GM15510 (cell line): ENCODE results near the gene CD300H.

Experiments
- POLR2A ChIP-seq: IDR thresholded peaks from 3 replicates; pipeline ENCODE4 v1.6.1; 2011; ENCODE audit warnings: borderline replicate concordance; ENCODE audit not compliant: insufficient read length; ENCODE audit errors: extremely low read depth

Gene CD300H

GRCh38 chr17:74597069-74597790 lies 29.9 kb upstream of the CD300H start:
- no peak for TF ChIP-seq POLR2A

DNA sequence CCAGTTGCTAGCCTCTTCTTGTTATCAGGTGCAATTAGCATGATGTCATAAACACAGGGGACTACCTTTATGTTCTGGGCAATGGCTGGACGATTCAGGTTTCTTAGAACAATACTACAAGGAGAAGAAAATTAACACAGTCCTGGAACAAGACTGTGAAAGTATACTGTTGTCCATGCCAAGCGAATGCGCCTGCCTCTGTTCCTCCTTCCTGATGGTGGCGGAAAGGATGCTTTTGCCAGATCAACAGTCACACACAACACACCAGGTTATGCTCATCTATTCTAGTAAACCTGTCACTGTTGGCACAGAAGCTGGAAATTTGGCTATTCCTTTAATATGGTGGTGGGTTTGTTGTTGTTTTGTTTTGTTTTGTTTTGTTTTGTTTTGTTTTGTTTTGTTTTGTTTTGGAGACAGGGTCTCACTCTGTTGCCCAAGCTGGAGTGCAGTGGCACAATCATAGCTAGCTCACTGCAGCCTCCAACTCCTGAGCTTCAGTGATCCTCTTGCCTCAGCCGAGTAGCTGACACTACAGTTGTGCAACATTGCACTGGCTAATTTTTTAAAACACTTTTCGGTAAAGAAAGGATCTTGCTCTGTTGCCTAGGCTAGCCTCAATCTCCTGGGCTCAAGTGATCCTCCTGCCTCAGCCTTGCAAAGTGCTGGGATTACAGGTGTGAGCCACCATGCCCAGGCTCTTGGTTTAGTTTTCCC lies 27.9 kb upstream of the CD300H start:
- TF ChIP-seq POLR2A, result no peak

DNA sequence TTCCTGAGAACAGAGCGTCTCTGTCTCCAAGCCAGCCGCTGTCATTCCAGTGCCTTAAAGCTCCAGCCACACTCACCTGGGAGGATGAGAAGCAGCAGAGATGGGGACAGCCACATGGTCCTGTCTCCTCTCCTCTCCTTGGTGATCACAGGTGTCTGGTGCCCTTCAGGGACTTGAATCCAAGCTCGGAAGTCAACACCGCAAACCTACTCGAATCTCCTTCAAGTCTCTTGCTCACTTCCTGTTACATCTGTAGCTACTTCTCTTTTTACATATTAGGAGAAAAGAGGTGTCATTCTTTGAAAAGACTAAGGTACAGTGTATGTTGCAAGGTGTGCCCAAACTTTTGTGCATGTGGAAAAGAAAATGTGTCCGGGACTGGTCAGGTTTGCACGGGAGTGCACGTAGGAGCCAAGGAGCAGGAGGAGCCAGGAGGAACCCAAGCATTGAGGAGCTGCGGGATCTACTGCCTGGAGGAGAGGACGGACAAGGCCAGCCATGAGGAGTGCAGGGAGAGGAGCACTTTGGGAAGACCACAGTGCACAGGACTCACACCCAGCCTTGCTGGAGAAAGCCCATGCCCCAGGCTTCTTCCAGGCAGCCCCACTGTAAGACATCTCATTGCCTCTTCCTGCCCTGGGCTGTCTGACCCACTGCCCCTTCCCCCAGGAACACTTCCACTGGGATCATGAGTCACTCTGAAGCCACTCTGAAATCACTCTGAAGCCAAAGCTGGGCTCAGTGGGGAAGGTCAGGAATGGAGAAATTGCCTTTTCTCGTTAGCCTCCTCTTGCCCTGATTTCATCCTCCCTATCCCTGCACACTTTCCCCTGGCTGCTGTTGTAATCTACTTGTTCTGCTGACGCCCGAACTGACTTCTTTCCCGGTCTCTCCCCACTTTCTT lies 25.0 kb upstream of the CD300H start, which contains the start of gene CD300LD:
CD300LD (minus strand) TSS at position 197 of the 904 bp plus-strand sequence; CDS start at position 116, 81 bp downstream.
- no peak for TF ChIP-seq POLR2A

- TF ChIP-seq POLR2A, result no peak
Observed at GRCh38 chr17:74591503-74591902, 24.2 kb upstream of the CD300H start.

- TF ChIP-seq POLR2A, result no peak
Observed at GRCh38 chr17:74585711-74586110, 18.4 kb upstream of the CD300H start.

DNA sequence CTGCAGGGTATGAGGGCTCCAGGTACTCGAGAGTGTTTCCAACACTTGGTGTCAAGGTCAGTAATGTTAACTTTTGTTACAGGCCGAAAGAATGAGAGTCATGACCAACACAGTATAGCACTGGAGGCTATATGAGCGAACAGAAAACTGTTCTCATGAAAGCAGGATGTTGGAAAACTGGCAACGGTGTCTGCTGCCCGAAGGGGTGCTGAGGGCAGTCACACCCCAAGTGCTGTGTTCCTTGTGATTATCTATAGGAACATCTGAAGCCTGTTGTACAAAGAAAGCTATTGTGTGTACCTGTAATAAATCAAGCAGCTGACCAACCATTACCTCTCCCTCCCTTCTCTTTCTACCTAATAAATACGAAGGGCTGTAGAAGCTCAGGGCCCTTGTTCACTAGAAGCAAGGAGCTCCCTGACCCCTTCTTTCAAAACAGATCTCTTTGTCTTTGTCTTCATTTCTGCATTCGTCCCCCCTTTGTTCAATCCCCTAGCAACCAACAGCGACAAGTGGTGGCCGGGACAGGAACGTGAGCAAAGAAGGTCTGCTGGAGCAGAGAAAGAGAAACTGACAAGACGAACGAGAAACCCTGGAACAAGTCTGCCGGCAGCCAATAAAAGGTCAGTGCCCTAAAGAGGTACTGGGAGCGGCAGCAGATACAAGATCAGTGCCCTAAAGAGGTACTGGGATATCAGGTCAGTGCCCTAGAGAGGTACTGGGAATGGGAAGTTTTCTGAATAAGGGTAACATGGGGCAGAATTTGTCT lies 17.2 kb upstream of the CD300H start:
- TF ChIP-seq POLR2A, result no peak

DNA sequence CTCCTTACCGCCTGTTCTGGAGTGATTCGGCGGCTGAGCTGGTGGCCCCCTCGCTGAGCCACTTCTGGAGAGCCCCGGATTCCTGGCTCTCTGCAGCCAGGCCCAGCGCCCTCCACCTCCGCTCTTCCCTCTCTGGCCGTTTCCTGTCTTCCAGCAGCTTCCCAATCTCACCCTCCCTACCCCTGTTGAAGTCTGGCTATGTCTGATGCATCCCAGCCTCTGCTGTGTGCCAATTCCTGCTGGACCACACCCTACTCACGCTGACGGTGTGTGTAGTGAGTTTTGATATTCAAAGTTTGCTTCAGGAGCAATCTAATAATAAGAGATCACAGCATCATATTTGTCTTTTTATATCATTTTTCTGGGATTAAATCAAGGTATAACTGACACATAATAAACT lies 15.3 kb upstream of the CD300H start:
- TF ChIP-seq POLR2A, result no peak

- no peak for TF ChIP-seq POLR2A
Observed at GRCh38 chr17:74579900-74580299, 12.6 kb upstream of the CD300H start.

DNA sequence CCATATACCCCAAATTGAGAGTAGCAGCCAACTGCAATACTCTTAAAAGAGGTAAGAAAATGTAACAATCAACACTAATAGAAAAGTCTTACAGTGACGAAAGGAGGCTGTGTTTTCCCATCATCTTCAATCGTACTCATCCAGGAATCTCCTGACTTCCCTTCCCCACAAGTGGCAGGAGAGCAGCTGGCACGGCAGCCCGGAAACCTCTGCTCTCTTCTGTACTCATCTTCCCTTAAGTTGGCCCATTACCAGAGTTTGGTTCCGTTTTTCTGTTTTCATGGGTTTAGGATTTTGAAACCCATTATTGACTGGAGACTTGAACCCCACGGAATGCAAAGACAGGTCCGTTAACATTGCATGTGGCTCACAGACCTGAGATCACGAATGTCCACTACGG lies 11.7 kb upstream of the CD300H start:
- no peak for TF ChIP-seq POLR2A

GRCh38 chr17:74574489-74575142 lies 7.3 kb upstream of the CD300H start:
- TF ChIP-seq POLR2A, result no peak

GRCh38 chr17:74573169-74573568 lies 5.9 kb upstream of the CD300H start:
- no peak for TF ChIP-seq POLR2A

GRCh38 chr17:74571621-74572270 lies 4.4 kb upstream of the CD300H start:
- no peak for TF ChIP-seq POLR2A

- no peak for TF ChIP-seq POLR2A
Observed at GRCh38 chr17:74569020-74570003, 2.0 kb upstream of the CD300H start.
